ENCODE measurements around the gene FGF18.

FGF18 gene

GRCh38 chr5:171415115-171415730 lies 4.2 kb upstream of the FGF18 start:
- TF ChIP-seq CTCF (IDR thresholded peaks at IDR 0.05; ENCODE audit: extremely low read depth, missing control alignments), result no peak

GRCh38 chr5:171416160-171417049 lies 3.0 kb upstream of the FGF18 start:
- DNase-seq (ENCODE audit: low spot score), result no peak
- TF ChIP-seq CTCF (IDR thresholded peaks at IDR 0.05; ENCODE audit: extremely low read depth, missing control alignments), result no peak

More at GRCh38 chr5:171415115-171415730, 4.2 kb upstream of the FGF18 start:
- DNase-seq (ENCODE audit: low spot score), result no peak

GRCh38 chr5:171418316-171418981 lies 998 bp upstream of the FGF18 start:
- TF ChIP-seq CTCF (IDR thresholded peaks at IDR 0.05; ENCODE audit: extremely low read depth, missing control alignments), result peak; percentile 89
- DNase-seq (ENCODE audit: low spot score), result peak; percentile 93

- DNase-seq (ENCODE audit: low spot score), result peak; percentile 66
- no peak for TF ChIP-seq CTCF (IDR thresholded peaks at IDR 0.05; ENCODE audit: extremely low read depth, missing control alignments)
These were observed 412 bp downstream of the FGF18 start for GRCh38 chr5:171419688-171420430.

GRCh38 chr5:171420431-171421241 lies 1.2 kb downstream of the FGF18 start:
- DNase-seq (ENCODE audit: low spot score), result no peak
- no peak for TF ChIP-seq CTCF (IDR thresholded peaks at IDR 0.05; ENCODE audit: extremely low read depth, missing control alignments)

- DNase-seq (ENCODE audit: low spot score), result no peak
- TF ChIP-seq CTCF (IDR thresholded peaks at IDR 0.05; ENCODE audit: extremely low read depth, missing control alignments), result no peak
These were observed 2.1 kb downstream of the FGF18 start for GRCh38 chr5:171421331-171422262.
